Suprapubic skin (tissue), 4 donors: ENCODE data around the gene C1orf198. TPM values are rescaled to one million over a fixed set of nuclear protein-coding genes. Genes with fewer than 3 reads are reported as not detected.

ENCODE experiments used
- DNase-seq, 2 donors: peaks; one replicate each; pipeline ENCODE4 v3.0.0-alpha.2; 2019; ENCODE audit warnings: low spot score in 2 of 2
- H3K27ac ChIP-seq: fragments of 200-600 bp; sonication (generic); one replicate; pipeline ENCODE4 v1.5.1; 2019
- H3K27me3 ChIP-seq: fragments of 200-600 bp; sonication (generic); one replicate; pipeline ENCODE4 v1.5.1; 2019
- H3K36me3 ChIP-seq: fragments of 200-600 bp; sonication (generic); one replicate; pipeline ENCODE4 v1.5.1; 2019
- H3K4me1 ChIP-seq: fragments of 200-600 bp; sonication (generic); one replicate; pipeline ENCODE4 v1.5.1; 2019
- H3K4me3 ChIP-seq: fragments of 200-600 bp; sonication (generic); one replicate; pipeline ENCODE4 v1.5.1; 2019; ENCODE audit warnings: mild to moderate bottlenecking
- H3K9me3 ChIP-seq: fragments of 200-600 bp; sonication (generic); one replicate; pipeline ENCODE4 v1.5.1; 2019
- EP300 ChIP-seq: sonication (generic); formaldehyde crosslinking; IDR thresholded peaks from one replicate; pipeline ENCODE4 v1.6.1; 2017; ENCODE audit warnings: antibody characterized with exemption
- POLR2A ChIP-seq, 2 donors: fragments of 450-650 bp; IDR thresholded peaks; one replicate each; pipeline ENCODE4 v1.6.1; 2017; ENCODE audit warnings: antibody characterized with exemption in 2 of 2, mild to moderate bottlenecking in 2 of 2, moderate library complexity in 2 of 2
- POLR2AphosphoS5 ChIP-seq, 3 donors: sonication (generic); formaldehyde crosslinking; IDR thresholded peaks; one replicate each; pipeline ENCODE4 v1.6.1; 2017; ENCODE audit warnings: antibody characterized with exemption in 3 of 3
- WGBS: methylation state at CpG from one replicate; pipeline ENCODE4 v1.1.5; 2018; 5-methylcytosine and 5-hydroxymethylcytosine counted together
- total RNA-seq, 4 donors: library from RNA; depleted of rRNA; stranded (reverse); fragments of >200 nt; gene quantifications; one replicate each; pipeline ENCODE4 v1.1.0, GENCODE V29; 2016
- TF ChIP-seq, protein P1 (sequence below), 2 donors: fragments of 200-600 bp in 1 of 2; fragments of 450-650 bp in 1 of 2; sonication (generic) in 1 of 2; IDR thresholded peaks; one replicate each; pipeline ENCODE4 v1.5.1; 2016 to 2019; ENCODE audit warnings: antibody characterized with exemption in 2 of 2, mild to moderate bottlenecking in 1 of 2, moderate library complexity in 1 of 2

The C1orf198 gene
- total RNA-seq, 4 donors from 2014 or later = 42.7 to 70.1 (median 52.5) TPM

DNA sequence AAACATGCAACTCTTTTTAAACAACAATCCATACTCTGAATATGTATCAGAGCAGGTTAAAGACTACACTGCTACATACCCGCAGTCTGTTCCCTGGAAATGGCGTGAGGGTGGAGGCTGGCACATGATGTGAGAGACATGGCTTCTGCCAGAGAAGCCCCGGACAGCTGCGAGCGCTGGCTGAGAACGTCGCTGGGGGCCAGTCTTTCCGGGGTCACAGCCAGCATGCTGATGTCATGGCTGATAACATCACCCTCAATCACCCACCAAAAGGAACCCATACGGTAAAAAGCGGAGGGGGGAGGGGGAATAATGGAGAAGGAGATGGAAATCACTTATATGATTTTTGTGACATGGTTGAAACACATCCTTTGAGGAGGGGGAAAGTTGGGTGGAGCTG lies 29.1 kb downstream of the C1orf198 start:
- no peak for DNase-seq
- Histone ChIP-seq H3K27me3 (no peaks in the 10 kb centered on the region), H3K36me3 (peaks cover 51% of the 10 kb centered on the region), H3K4me1 (no peaks in the 10 kb centered on the region), H3K9me3 (no peaks in the 10 kb centered on the region), H3K4me3 (no peak overlapping the region), H3K27ac (no peak overlapping the region)
- TF ChIP-seq EP300 = no peak
- TF ChIP-seq, protein P1, sequence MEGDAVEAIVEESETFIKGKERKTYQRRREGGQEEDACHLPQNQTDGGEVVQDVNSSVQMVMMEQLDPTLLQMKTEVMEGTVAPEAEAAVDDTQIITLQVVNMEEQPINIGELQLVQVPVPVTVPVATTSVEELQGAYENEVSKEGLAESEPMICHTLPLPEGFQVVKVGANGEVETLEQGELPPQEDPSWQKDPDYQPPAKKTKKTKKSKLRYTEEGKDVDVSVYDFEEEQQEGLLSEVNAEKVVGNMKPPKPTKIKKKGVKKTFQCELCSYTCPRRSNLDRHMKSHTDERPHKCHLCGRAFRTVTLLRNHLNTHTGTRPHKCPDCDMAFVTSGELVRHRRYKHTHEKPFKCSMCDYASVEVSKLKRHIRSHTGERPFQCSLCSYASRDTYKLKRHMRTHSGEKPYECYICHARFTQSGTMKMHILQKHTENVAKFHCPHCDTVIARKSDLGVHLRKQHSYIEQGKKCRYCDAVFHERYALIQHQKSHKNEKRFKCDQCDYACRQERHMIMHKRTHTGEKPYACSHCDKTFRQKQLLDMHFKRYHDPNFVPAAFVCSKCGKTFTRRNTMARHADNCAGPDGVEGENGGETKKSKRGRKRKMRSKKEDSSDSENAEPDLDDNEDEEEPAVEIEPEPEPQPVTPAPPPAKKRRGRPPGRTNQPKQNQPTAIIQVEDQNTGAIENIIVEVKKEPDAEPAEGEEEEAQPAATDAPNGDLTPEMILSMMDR (IDR thresholded peaks at IDR 0.05) = no peak
- no peak for TF ChIP-seq POLR2AphosphoS5 (IDR thresholded peaks at IDR 0.05)
- no peak for TF ChIP-seq POLR2A (IDR thresholded peaks at IDR 0.05)
- WGBS = 64% methylated on average over 10 of the region's 10 CpGs

GRCh38 chr1:230836793-230837192 lies 31.5 kb downstream of the C1orf198 start:
- H3K36me3 ChIP-seq = peaks cover 30% of the 10 kb centered on the region
- H3K4me3 ChIP-seq = no peak overlapping the region
- H3K9me3 ChIP-seq = no peaks in the 10 kb centered on the region
- WGBS = 83% methylated on average over 5 of the region's 5 CpGs
- H3K27me3 ChIP-seq = no peaks in the 10 kb centered on the region
- no peak for DNase-seq
- no peak overlapping the region for H3K27ac ChIP-seq
- H3K4me1 ChIP-seq = peaks cover 6% of the 10 kb centered on the region
- TF ChIP-seq, protein P1 (IDR thresholded peaks at IDR 0.05) = no peak
- no peak for TF ChIP-seq EP300
- TF ChIP-seq POLR2AphosphoS5 (IDR thresholded peaks at IDR 0.05) = no peak
- TF ChIP-seq POLR2A (IDR thresholded peaks at IDR 0.05) = no peak

DNA sequence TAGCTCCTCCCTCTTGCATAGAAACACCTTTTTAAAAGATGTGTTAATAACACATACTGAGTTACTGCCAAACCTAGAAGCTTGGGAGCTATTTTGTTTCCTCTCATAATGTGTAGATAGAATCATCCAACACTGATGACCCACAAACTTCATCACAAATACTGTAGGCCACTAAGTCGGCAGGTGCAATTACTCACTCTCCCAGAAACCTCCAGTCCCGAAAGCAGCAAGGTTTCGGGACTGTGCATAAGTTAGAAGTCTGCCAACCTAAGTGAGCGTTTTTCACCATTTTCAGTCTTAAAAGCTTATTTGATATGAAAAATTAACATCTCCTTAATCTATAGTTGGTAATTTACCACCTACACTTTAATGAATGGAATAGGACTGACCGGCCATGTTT lies 32.0 kb downstream of the C1orf198 start:
- 95% methylated on average over 5 of the region's 5 CpGs for WGBS
- peaks cover 11% of the 10 kb centered on the region for H3K4me1 ChIP-seq
- no peak for TF ChIP-seq POLR2A (IDR thresholded peaks at IDR 0.05)
- TF ChIP-seq, protein P1 (IDR thresholded peaks at IDR 0.05) = no peak
- TF ChIP-seq POLR2AphosphoS5 (IDR thresholded peaks at IDR 0.05) = no peak
- no peak for TF ChIP-seq EP300

DNA sequence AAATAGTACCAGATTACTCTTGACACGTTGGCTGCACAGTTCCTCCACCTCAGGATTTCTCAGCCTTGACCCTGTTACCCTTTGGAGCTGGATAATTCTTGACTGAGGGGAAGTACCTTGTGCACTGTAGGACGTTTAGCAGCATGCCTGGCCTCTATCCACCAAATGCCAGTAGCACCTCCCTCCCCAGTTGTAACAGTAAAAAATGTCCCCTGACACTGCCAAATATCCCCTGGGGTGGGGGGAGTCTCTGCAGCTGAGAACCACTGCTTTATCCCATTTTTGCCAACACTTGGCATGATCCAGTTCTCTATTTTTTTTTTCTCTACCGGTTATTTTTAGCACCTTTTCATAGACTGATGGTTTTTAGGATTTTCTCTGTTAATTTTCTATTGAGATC lies 34.0 kb downstream of the C1orf198 start:
- Histone ChIP-seq H3K27ac (no peak overlapping the region), H3K36me3 (peaks cover 13% of the 10 kb centered on the region), H3K4me1 (peaks cover 14% of the 10 kb centered on the region), H3K4me3 (no peak overlapping the region), H3K27me3 (no peaks in the 10 kb centered on the region), H3K9me3 (no peaks in the 10 kb centered on the region)
- TF ChIP-seq POLR2A (IDR thresholded peaks at IDR 0.05) (no peak), POLR2AphosphoS5 (IDR thresholded peaks at IDR 0.05) (no peak), EP300 (no peak)
- TF ChIP-seq, protein P1 (IDR thresholded peaks at IDR 0.05) = no peak
- WGBS = 26% methylated on average over 3 of the region's 3 CpGs
- DNase-seq = no peak

More for the DNA sequence above, 32.0 kb downstream of the C1orf198 start:
- Histone ChIP-seq H3K27me3 (no peaks in the 10 kb centered on the region), H3K36me3 (peaks cover 28% of the 10 kb centered on the region), H3K4me3 (no peak overlapping the region), H3K9me3 (no peaks in the 10 kb centered on the region), H3K27ac (no peak overlapping the region)
- DNase-seq = no peak

- no peak overlapping the region for H3K27ac ChIP-seq
- WGBS = 97% methylated on average over 3 of the region's 3 CpGs
- peaks cover 14% of the 10 kb centered on the region for H3K4me1 ChIP-seq
- H3K27me3 ChIP-seq = no peaks in the 10 kb centered on the region
- no peak for DNase-seq
- no peak overlapping the region for H3K4me3 ChIP-seq
- H3K36me3 ChIP-seq = peaks cover 6% of the 10 kb centered on the region
- no peaks in the 10 kb centered on the region for H3K9me3 ChIP-seq
- TF ChIP-seq POLR2A (IDR thresholded peaks at IDR 0.05) (no peak), POLR2AphosphoS5 (IDR thresholded peaks at IDR 0.05) (no peak), EP300 (no peak)
- TF ChIP-seq, protein P1 (IDR thresholded peaks at IDR 0.05) = no peak
Measured at GRCh38 chr1:230833511-230833910, 34.8 kb downstream of the C1orf198 start.
